GM23338 (cell line): Measurements from ENCODE around the gene ZCCHC10.

Experiments
- CTCF ChIP-seq, 2 experiments: fragments of 200-600 bp in 1 of 2; sonication (generic) in 1 of 2; conservative IDR thresholded peaks; 2 replicates each; pipeline versions ENCODE4 v1.5.1 to v1.6.1; 2016 to 2017; ENCODE audit warnings: antibody characterized with exemption in 2 of 2, low read depth in 2 of 2, mild to moderate bottlenecking in 2 of 2, moderate library complexity in 1 of 2
- ETS1 ChIP-seq: IDR thresholded peaks from 2 replicates; pipeline ENCODE4 v1.6.1; 2016; ENCODE audit warnings: antibody characterized with exemption
- EZH2 ChIP-seq: fragments of 200-600 bp; sonication (generic); IDR thresholded peaks from one replicate; pipeline ENCODE4 v1.8.0; 2017; ENCODE audit warnings: antibody characterized with exemption, mild to moderate bottlenecking, low read depth; ENCODE audit not compliant: unreplicated experiment
- POLR2AphosphoS5 ChIP-seq: IDR thresholded peaks from 2 replicates; pipeline ENCODE4 v1.6.1; 2016; ENCODE audit warnings: antibody characterized with exemption, low read depth
- ZNF462 ChIP-seq: fragments of 250-450 bp; sonication (Bioruptor Pico); IDR thresholded peaks from 2 replicates; pipeline ENCODE4 v1.5.0; 2020; ENCODE audit warnings: mild to moderate bottlenecking, moderate library complexity

DNA sequence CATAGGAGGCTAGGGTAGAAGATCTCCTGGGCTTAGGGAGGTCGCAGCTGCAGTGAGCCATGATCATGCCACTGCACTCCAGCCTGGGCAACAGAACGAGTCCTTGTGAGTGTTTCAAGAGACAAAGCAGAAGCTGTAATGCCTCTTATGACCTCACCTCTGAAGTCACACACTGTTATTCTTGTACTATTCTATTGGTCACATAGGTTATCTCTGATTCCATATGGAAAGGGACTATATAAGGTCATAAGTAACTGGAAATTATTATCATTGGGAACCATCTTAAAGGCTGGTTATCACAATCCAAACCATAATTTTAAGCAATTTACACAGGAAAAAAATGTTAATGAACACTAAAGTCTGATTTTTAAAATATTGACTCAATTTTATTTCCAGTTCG, 45.1 kb downstream of the ZCCHC10 start:
- no peak for TF ChIP-seq CTCF (conservative IDR thresholded peaks at IDR 0.05; ENCODE audit: low read depth in 2 of 2)
- TF ChIP-seq EZH2, result no peak
- TF ChIP-seq ZNF462, result no peak
- TF ChIP-seq ETS1, result no peak
- TF ChIP-seq POLR2AphosphoS5, result no peak
